RPMI8226 (cell line): Measurements from ENCODE around the gene MRPS6.

ENCODE experiments used
- DNase-seq: peaks from one replicate; pipeline ENCODE4 v3.0.0-alpha.2; 2015

Gene MRPS6

GRCh38 chr21:34073032-34073748, at the start of gene MRPS6, which contains the start of gene SLC5A3:
MRPS6 (plus strand) TSS chr21:34073578; CDS start chr21:34073701, 123 bp downstream.
SLC5A3 (plus strand) TSS chr21:34073578; CDS start chr21:34095199, 21,621 bp downstream.
- peak; percentile 94 for DNase-seq

GRCh38 chr21:34023691-34024373, 49.5 kb upstream of the MRPS6 start:
- no peak for DNase-seq

GRCh38 chr21:34024374-34024693, 49.0 kb upstream of the MRPS6 start:
- DNase-seq = no peak

GRCh38 chr21:34027721-34028461, 45.5 kb upstream of the MRPS6 start:
- no peak for DNase-seq

- DNase-seq = peak; percentile 46
These were observed 43.4 kb upstream of the MRPS6 start for GRCh38 chr21:34029743-34030528.

- peak; percentile 41 for DNase-seq
These were observed 41.5 kb upstream of the MRPS6 start for GRCh38 chr21:34031835-34032370.

GRCh38 chr21:34034369-34035014, 38.9 kb upstream of the MRPS6 start:
- DNase-seq = no peak

GRCh38 chr21:34035619-34036354, 37.6 kb upstream of the MRPS6 start:
- DNase-seq = no peak

GRCh38 chr21:34037009-34037795, 36.2 kb upstream of the MRPS6 start:
- no peak for DNase-seq

GRCh38 chr21:34039678-34040382, 33.5 kb upstream of the MRPS6 start:
- DNase-seq = no peak

GRCh38 chr21:34042735-34043134, 30.6 kb upstream of the MRPS6 start:
- DNase-seq = no peak

GRCh38 chr21:34043333-34043732, 30.0 kb upstream of the MRPS6 start:
- DNase-seq = no peak

- DNase-seq = no peak
These were observed 26.5 kb upstream of the MRPS6 start for GRCh38 chr21:34046917-34047316.

GRCh38 chr21:34047835-34048234, 25.5 kb upstream of the MRPS6 start:
- DNase-seq = no peak

GRCh38 chr21:34052171-34052570, 21.2 kb upstream of the MRPS6 start:
- peak; percentile 12 for DNase-seq

GRCh38 chr21:34054259-34054658, 19.1 kb upstream of the MRPS6 start:
- no peak for DNase-seq

GRCh38 chr21:34055615-34056014, 17.8 kb upstream of the MRPS6 start:
- no peak for DNase-seq

- no peak for DNase-seq
These were observed 11.4 kb upstream of the MRPS6 start for GRCh38 chr21:34061983-34062382.

- no peak for DNase-seq
These were observed 8.4 kb upstream of the MRPS6 start for GRCh38 chr21:34065027-34065426.

GRCh38 chr21:34071683-34072082, 1.7 kb upstream of the MRPS6 start:
- no peak for DNase-seq
